Dermis microvascular lymphatic vessel endothelial cell (primary cell): Measurements from ENCODE around the gene TLE2. TPM values are rescaled to one million over a fixed set of nuclear protein-coding genes. Genes with fewer than 3 reads are reported as not detected.
A peak's percentile ranks its signal among the peaks of the same experiment; 100 is the strongest.
"Not testable (repeated sequence)": the region's sequence is repeated elsewhere in the genome, so short reads cannot be mapped to it uniquely, and the experiment has no call there.

Source experiments
- DNase-seq, 2 donors: peaks; one replicate each; pipeline versions ENCODE4 v3.0.0 to v3.0.0-alpha.2; 2010; ENCODE audit warnings: low read depth in 2 of 2
- total RNA-seq: library from RNA; depleted of rRNA; stranded (reverse); fragments of >200 nt; gene quantifications from 2 replicates; pipeline ENCODE4 v1.2.1, GENCODE V29; 2014

Gene TLE2
- total RNA-seq, 1 donor from 2014 or later: 2.7 TPM

DNA sequence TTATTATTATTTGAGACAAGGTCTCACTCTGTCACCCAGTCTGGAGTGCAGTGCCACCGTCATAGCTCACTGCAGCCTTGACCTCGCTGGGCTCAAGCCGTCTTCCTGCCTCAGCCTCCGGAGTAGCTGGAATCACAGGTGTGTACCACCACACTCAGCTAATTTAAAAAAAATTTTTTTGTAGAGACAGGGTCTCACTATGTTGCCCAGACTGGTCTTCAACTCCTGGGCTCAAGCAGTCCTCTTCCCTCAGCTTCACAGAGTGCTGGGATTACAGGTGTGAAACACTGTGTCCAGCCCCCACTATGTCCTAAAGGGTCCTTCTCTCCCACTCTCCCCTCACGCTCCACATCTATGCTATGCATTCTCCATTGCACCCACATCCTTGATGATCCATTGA, 9.1 kb upstream of the TLE2 start:
- no peak for DNase-seq

DNA sequence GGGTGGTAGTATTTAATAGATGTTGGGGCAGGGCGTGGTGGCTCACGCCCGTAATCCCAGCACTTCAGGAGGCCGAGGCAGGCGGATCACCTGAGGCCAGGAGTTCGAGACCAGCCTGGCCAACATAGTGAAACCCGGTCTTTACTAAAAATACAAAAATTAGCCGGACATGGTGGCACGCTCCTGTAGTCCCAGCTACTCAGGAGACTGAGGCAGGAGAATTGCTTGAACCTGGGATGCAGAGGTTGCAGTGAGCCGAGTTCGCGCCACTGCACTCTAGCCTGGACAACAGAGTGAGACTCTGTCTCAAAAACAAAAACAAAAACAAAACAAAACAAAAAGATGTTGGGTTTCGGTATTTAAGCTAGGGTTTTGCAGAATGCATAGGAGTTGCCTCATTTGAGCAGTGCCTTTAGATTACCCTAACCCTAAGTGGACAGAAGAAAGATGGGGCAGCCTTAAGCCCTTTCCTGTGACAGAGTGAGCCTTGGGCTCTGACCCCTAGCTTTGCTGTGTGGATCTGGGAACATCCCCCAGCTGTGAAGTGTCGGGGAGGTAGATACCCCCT, 8.0 kb upstream of the TLE2 start:
- DNase-seq: not testable (repeated sequence)

DNA sequence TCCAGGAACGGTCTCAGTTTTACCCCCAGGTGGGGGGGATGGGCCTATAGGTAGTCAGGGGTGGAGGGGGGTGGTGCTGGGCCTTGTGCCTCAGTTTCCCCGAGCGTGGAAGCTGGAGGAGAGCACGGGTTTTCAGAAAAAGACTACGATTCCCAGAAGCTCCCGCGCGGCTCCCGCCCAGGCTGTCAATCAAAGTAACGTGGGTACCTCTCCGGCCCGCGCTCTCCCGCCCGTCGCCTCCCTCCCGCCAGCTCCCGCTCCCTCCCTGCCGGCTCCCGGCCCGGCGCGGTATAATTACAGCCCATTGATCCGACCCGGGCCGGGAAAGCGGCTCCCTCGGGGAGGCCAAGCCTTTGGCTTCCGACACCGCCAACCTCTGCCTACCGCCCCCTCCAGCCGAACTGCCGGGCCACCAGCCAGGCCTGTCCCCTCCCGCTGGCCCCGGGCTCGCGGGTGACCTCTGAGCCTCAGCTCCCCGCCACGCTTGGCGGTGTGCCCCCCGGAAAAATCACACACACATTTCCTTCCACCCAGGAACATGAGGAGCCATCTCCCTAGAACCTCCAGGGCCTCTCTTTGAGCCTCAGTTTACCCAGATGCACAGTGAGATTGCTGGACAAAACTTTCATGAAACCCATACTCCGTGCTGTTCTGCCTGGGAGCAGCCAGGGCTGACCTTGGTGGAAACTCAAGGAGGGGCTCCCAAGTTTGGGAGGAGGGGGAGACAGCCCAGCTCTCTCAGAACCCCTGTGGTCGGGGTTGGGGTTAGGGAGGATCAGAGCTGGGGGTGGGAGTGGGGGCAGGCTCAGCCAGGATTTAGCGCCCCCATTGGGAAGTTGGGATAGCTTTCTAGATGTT, 7.3 kb upstream of the TLE2 start:
- DNase-seq: peak; percentile 83 to 93

DNA sequence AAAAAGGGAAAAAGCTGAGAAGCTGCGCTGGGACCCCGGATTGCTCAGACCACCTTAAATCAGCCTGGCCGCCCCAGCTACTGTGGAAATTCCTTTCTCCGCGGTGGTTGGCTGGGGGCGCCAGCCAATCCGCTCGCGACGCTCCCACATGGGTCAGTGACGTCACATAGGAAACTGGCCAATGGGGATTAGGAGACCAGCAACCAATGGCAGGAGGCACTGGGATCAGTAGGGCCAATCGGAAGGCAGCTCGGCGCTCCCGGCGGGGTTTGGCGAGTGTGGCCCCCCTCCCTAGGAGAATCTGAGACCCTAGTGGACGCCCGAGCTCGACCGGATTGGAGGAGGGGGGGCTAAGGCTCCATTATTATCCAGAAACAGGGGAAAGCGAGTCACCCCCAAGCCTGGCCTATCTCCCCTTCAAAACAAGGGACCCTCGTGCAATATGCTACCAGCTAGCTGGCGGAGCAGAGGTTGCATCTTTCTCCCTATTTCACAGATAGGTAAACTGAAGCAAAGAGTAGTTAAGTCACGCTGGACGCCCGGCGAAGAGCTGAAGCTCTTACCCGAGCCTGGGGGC, 6.5 kb upstream of the TLE2 start:
- peak; percentile 99 to 100 for DNase-seq

DNA sequence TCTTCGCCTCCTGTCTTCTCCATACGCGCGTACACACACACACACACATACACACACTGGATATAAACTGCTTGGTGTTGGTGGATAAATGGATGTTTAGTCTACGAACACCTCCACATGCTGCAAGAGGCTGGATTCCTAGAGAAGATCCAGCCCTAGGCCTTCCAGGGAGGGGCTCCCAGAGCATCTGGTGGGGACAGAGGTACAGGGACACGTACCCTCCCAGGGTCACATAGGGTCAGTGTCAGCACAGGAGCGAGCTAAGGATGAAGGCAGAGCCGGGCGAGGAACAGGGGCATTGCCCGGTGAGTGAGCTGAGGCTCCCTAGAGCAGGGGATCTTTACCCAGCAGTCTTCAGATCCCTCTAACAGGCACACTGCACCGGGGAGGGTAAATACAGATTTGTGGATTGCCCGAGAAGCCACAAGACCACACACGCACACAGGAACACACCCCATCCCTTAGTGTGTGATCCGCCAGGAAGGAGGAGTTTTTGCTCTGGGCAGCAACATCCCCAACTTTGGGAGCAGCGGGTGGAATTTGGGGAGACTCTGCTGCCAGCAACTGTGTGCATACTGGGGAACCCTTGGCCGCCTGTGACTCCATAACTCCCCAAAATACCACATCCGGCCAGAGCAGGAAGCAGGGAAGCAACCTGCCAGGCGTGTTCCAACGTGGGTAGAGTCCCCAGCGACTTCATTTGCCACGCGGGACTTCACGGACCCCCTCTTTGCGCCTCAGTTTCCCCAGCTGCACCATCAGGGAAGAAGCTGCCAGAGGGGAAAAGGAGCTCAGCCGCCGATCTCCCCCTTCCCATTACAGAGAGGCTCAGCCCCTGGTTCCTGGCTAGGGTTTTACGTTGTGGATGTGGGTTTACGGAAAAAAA, 5.8 kb upstream of the TLE2 start:
- DNase-seq: no peak

DNA sequence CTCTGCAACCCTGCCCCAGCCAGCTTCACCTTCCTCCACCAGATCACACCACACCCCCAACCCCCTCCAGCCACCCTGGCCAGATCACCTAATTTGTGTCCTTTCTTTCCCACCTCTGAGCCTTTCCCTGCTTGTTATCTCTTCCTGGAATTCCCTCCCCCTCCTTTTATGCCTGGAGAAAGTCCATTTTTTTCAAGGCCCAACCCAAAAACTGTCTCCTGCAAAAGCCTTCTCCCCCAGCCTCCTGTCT, 5.3 kb upstream of the TLE2 start:
- DNase-seq: no peak

DNA sequence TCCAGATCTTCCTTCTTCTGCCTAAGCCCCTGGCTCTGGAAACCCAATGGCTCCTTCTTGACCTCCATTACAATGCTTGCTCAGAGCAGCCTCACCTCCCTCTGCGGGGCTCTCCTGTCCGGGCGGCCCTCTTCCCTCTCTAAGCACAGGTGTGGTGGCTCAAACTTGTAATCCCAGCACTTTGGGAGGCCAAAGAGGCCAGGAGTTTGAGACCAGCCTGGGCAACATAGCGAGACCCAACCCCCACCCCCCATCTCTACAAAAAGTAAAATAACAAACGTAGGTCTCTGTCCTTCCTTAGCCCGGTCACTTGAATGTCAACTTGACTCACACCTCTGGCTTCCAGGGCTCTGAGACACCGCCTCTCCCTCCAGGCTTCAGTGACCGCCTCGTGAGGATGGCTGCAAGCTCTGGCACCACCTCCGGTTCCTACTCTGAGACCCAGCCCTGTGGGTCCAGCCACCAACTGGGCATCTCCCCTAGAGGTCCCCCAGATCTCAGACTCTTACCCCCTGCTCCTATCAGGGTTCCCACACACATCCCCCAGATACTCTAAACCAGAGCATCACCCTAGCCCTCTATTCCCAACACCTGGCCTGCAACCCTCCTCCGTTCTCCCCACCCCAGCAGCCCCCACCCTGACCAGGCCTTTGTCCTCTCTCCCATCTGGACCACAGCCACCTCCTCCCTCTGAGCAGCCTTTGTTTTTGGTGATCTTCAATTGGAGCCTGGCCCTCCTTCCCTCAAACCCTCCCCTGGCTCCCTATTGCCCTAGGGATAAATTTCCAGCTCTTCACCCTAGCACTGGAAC, 4.7 kb upstream of the TLE2 start:
- DNase-seq: no peak

DNA sequence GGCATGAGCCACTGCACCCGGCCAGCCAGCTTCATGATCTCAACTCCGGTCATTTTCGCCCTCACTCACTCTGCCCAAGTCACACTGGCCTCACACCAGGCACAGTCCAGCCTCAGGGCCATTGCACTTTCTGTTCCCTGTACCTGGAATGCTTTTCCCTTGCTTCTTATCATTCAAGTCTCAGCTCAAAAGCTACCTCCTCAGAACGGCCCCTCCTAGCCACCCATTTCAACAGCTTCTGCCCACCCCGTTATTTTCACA, 2.5 kb upstream of the TLE2 start:
- no peak for DNase-seq

DNA sequence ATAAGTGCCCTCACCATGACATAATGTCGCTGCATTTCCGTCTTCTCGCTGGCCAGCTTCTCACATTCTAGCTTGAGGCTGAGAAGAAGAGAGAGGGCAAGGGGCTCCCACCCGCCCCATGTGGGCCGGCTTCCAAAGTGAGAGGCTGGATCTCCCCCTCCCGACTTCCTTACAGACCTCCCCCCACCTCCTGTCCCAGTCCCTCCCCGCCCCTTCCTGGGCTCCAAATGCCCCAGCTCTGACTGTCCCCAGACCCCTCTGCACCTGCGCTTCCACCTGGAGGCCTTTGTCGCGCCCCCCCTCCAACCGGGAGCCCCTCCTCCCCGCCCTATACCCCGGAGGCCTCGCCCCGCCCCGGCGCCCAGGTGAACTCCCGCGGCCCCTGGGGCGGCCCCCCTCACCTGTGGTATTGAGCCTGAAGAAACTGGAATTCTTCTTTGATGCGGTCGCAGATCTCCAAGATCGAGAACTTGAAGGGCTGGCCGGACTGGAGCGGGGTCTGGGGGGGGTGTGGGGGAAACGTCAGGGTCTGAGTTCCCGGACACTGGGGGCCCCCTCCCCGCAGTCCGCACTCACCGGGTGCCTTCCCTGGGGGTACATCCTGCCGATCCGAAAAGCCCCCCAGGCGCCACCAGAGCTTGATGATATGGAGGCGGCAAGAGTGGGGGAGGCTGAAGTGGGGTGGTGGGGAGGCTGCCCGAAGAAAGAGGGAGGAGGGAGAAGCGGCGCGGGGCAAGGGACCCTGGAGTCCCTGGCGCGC, 595 bp downstream of the TLE2 start:
- peak in 1 of 2 donors; percentile 17 for DNase-seq

DNA sequence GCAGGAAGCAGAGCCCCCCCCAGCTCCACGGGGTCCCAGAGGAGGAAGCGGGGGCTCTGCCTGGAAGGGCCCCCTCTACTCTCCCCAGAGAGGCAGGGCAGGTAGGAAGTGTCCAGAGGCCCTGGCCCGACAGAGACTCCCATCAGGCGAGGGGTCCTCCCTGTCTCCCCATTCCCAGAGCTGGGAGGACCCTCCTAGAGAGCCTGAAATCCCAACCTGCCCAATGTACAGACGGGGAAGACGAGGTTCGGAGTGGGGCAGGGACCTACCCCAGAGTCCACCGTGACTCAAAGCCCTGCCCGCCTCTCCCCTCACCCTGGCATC, 1.1 kb downstream of the TLE2 start:
- no peak for DNase-seq

DNA sequence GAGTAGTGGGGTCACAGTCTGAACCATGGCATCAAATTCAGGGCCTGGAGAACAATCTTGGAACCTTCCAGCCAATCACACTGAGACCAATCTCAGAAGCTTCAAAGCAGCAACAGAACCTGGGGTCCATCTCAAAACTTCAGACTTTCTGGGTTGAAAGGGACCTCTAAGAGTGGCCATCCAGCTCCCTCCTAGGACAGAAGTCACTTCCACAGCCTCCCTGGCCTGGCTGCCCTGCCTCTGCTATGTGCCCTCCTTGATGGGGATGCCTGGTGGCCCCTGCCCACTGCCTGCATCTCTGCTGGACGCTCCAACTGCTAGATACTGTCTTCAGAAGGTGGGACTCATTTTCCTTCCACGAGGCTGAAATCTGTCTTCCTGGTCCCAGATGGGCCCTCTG, 1.8 kb downstream of the TLE2 start:
- DNase-seq: no peak

DNA sequence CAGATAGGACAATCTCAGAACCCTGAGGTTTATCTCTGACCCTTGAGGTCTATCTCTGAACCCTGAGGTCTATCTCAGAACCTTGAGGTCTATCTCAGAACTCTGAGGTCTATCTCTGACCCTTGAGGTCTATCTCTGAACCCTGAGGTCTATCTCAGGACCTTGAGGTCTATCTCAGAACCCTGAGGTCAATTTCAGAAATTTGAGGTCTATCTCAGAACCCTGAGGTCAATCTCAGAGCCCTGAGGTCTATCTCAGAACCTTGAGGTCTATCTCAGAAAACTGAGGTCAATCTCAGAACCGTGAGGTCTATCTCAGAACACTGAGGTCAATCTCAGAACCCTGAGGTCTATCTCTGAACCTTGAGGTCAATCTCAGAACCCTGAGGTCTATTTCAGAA, 2.3 kb downstream of the TLE2 start:
- DNase-seq: no peak

DNA sequence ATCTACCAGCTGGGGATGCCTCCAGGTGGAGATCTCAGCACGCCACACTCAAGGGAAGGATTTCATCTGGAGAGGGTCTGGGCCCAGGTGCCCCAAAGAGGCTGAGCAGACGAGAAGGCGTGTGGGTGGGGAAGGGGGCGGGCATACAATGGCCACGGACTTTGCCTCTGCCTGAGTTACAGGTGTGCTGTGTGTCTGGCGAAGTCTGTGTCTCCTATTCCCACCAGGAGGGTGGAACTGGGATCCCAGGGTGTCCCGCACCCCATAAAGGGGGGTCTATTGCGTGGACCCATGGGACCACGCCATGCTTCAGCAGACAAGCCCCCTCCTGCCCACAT, 3.6 kb downstream of the TLE2 start:
- no peak for DNase-seq

DNA sequence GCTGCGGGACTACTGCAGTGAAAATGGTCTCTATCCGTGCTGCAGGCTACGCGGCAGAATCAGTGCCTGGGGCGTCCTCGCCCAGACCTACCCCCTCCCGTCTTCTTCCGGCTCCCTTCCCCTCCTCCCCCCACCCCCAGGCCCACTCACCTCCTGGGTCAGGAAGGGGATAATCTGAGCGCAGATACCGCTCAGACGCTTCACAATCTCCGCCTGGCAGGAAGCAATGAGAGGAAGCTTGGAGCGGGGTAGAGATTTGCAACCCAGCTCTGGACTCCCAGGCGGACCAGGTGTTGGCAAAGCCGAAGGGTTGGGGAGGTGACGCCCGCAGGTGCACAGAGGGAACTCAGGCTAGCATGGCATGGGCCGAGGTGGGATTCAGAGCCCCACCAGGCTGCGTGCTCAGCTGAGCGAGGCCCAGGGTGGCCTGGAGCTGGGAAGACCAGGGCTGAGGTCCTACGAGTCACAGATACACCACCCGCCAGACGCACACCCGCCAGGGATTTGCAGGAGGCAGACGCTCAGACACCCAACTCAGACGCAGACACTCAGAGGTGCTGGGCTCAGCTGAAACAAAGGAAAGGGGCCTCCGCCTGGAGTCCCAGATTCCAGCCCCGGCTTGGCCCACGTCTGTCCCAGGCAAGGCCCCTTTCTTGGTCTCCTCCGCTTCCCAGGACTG, 4.1 kb downstream of the TLE2 start:
- DNase-seq: peak in 1 of 2 donors; percentile 23

DNA sequence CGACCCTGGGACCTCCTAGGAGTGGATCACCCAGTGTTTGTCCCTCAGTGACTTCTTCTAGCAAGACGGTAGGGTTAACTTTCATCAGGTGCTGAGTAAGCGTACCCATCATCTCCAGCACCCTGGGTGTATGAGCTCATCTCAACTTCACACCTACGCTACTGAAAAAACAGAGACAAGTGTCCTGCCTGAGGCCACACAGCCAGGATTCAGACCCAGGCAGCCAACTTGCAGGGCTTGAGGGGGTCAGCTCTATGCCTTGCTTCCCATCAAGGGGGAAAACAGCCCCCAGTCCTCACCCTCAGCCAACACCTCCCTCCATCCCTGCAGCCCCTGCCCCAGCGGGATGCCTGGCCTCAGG, 4.6 kb downstream of the TLE2 start:
- DNase-seq: no peak

DNA sequence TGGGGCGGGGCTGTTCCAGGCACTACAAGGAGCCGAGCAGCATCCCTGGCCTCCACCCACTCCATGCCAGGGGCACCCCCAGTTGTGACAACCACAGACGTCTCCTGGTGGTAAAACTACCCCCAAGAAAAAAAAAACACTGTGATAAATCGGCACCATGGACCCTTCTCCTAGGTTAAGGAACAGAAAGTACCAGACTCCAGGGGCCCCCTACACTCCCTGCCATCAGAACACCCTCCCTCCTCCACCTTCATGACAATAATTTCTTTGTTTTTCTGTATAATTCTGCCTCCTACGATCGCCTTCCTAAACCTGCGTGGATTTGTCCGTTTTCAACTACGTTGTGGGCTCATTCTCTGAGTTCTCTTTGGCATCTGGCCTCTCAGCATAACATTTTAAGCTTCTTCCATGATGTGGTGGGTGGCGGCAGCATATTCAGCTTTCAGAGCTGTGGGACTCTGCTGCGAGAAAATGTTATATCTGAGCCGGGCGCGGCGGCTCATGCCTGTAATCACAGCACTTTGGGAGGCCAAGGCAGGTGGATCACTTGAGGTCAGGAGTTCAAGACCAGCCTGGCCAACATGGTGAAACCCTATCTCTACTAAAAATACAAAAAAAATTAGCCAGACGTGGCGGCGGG, 8.6 kb downstream of the TLE2 start:
- DNase-seq: no peak

DNA sequence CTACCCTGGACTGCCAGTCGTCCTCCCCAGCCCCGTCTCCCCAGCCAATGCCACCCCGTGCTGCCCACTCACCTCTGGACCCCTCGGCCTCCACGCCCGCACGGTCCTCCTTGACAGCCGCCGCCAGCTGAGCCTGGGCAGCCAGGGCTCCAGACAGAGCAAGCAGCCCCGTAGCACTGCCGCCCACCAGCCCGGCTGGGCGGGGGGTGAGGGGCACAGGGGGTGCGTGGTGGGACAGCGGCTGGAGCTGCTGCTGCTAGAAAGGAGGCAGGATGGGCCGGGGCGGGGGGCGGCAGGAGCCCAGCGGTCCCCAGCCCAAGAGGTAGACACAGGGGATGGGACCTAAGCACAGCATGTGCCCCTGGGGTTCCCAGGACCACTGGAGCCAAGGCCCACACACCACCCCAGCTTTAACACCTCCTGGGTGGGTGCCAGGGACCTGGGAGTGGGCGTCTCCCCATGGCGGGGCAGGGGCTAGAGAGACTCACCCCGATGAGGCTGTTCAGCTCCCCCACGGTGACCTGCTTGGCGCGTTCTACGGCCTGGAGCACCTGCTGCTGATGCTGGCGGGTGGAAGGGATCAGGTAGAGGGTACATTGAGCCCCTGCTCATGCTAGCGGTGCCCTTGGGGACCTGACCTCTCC, 9.7 kb downstream of the TLE2 start:
- DNase-seq: no peak

DNA sequence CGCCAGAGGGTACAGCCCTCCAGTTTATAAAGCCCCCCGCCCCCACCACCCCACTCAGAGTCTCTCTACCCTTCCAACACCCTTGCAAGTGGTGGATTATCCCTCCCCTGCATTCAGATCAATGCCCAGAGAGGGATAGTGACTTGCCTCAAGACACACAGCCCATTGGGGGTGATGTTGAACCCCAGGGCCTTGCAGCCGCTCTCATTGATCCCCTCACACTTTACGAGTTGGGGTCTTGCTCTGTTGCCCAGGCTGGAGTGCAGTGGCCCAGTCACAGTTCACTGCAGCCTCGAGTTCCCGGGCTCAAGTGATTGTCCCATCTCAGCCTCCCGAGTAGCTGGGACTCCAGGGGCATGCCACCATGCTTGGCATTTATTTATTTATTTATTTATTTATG, 11.2 kb downstream of the TLE2 start:
- no peak for DNase-seq

DNA sequence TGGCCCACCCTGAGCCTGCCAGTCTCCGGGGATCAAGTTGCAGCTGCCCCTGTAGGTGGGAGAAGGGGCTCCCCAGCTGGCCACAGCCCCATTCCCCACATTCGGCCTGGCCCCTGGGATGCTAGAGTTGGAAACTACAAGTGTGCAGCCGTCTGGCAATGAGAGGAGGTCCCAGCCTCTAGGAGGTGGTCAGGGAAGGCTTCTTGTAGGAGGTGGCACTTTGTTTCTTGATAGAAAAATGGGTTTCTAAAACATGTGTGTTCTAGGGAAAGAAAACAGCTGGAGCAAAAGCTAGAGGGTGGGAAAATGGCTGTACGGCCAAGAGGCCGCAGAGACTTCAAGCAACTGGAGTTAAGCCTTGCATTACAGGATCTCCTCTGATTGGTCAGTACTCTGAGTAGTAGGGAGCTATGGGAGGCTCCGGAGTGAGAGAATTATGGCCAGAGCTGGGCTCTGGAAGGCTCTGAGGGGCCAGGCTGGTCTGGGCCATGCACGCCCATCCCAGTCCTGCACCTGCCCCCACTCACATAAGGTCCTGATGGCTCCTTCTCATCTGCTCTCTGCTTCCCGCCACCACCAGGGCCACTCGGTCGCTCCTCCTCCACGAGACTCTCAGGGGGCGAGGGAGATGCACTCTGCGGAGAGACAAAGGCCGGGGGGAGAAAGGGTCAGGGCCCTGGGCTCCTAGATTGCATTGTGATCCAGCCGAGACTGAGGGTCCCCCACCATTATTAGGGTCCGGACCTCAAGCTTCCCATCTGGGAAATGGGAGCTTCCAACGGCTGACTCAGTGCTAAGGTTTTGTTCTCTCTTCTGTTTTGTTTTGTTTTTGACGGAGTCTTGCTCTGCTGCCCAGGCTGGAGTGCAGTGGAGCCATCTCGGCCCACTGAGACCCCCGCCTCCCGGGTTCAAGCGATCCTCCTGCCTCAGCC, 13.7 kb downstream of the TLE2 start:
- no peak for DNase-seq
